HG03521 (cell line): ENCODE results near the gene C7orf57.
"Not testable (repeated sequence)": the region's sequence is repeated elsewhere in the genome, so short reads cannot be mapped to it uniquely, and the experiment has no call there.

Source experiments
- ATAC-seq: cut with Tn5 transposase; IDR thresholded peaks from one replicate; pipeline ENCODE4 v1.9.1; 2021; ENCODE audit warnings: mild to moderate bottlenecking, moderate library complexity; ENCODE audit not compliant: unreplicated experiment

Gene C7orf57

GRCh38 chr7:48035301-48035966, at the start of gene C7orf57:
Gene C7orf57, plus strand, starts transcription at chr7:48035543. Its CDS starts 766 bp downstream, at chr7:48036309.
- peak; percentile 97 for ATAC-seq

DNA sequence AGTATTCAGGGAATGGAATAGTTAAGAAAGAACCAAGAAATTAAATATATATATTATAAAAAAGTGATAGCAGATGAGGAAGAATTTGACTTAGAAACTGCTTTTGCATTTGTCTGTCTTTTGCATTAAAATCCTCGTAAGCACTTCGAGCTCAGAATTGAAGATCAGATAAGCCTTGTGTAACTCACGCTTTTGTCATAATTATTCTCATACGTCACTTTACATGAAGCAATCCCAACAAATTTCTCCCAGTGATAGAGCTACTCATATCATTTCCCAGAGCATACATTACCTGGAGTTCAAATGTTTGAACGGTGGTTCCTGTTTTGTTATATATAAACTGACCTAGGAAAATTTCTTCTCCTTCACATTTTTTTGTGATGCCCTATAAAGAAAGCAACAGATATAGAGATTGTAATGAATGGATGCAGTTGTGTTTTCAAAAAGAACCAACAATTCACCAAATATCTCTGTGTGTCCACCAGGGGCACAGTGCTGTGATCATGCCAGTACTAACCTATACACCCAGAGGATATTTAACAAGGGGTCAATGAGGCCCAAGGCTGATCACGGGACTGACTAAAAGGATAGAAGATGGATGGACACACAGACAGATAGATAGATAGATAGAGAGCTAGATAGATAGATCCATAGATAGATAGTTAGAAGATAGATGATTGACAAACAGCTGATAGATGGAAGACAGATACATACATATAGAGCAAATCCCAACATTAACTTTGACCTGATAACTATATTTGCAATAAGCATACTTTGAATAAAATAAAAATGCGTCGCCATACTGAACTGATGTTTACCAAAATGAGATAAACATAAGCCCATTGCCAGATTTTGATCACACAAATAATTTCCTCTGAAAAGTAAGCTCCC, 46.6 kb upstream of the C7orf57 start:
- ATAC-seq: no peak

GRCh38 chr7:47989607-47990400, 45.5 kb upstream of the C7orf57 start:
- not testable (repeated sequence) for ATAC-seq

DNA sequence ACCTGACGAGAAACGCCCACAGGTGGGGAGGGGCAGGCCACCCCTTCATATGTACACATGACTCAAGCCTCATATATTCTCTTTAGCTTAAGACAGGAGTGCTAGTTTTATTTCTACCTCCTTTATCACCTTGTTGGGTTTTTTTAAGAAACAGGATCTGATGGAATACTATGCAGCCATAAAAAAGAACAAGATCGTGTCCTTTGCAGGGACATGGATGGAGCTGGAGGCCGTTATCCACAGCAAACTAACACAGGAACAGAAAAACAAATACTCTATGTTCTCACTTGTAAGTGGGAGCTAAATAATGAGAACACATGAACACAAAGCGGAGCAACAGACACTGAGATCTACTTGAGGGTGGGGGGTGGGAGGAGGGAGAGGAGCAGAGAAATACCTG, 44.8 kb upstream of the C7orf57 start:
- no peak for ATAC-seq

DNA sequence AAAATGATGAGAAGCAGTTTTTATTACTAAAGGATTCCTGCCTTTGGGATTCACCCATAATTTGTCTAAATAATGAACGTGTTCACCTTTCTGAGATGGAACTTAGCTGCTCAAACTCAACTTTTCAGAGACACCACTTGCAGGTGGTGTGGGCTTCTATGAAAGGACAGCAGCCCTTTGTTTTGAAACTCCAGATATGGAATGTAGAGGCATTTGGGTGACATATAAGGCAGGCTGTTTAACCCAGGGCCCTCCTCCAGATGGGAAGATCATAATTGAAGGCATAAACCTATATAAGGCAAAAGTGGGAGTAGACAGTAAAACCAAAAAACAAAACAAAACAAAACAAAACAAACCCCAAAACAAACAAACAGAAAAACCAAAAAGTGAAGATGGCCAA, 44.1 kb upstream of the C7orf57 start:
- no peak for ATAC-seq

DNA sequence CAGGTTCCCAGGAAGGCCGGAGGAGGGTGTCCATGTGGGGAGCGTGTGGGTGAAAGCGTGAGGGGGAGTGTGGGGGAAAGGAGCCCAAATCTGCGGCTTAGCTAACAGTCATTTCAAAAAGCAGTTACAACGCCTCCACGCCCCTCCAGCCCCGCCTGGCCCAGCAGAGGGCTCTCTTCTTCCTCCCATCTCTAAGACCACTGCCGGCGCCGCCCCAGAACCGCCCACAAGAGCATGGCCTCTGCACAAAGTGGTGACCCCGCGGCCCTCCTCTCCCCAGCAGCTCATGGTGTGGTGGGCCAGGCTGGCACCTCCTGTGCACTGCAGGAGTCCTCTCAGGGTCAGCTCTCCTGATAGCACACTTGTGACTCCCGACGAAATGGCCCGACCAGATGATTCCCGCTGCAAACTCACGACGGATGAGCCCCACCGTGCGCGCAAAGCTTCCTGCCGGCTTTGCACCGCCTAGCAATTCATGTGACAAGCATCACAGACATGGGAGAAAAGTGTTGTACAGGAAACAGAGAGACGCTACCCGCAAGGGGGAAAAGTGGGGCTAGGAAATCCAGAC, 43.5 kb upstream of the C7orf57 start:
- ATAC-seq: peak; percentile 100

DNA sequence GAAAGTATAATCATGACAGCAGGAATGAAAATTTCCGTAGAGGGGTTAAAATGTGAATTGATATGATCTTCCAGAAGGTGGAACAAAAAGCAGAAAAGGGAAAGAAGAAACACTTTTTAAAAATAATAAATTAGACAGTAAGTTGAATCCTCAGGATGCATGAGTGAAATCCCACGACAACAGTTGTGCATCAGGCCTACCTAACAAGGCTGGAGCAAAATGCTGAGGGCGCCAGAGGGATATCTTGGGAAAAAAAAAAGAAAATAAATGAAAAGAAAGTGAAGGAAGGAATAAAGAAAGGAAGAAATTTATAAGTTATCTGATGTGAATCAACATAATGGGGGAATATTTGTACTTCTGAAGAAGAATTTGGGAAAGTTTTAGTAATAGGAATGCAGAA, 42.9 kb upstream of the C7orf57 start:
- no peak for ATAC-seq

DNA sequence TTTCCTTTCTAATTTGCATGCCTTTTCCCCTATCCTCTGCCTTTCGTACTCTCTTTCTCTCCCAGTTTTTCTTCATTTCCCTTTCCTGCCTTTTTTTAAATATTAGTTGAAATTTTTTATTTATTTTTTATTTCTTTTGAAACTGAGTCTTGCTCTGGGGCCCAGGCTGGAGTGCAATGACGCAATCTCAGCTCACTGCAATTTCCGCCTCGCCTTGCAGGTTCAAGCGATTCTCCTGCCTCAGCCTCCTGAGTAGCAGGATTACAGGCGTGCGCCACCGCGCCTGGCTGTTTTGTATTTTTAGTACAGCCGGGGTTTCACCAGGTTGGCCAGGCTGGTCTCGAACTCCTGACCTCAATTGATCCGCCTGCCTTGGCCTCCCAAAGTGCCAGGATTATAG, 35.9 kb upstream of the C7orf57 start:
- no peak for ATAC-seq

DNA sequence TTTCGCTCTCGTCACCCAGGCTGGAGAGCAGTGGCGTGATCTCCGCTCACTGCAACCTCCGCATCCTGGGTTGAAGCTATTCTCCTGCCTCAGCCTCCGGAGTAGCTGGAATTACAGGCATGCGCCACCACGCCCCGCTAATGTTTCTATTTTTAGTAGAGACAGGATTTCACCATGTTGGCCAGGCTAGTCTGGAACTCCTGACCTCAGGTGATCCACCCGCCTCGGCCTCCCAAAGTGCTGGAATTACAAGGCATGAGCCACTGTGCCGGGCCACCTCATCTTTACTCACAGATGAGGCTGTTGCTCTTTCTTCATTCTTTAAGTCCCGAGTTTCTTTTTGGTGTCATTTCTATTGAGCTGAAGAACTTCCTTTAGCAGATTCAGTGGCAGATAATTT, 35.2 kb upstream of the C7orf57 start:
- not testable (repeated sequence) for ATAC-seq

- ATAC-seq: no peak
These were observed 31.3 kb upstream of the C7orf57 start for GRCh38 chr7:48004032-48004431.

DNA sequence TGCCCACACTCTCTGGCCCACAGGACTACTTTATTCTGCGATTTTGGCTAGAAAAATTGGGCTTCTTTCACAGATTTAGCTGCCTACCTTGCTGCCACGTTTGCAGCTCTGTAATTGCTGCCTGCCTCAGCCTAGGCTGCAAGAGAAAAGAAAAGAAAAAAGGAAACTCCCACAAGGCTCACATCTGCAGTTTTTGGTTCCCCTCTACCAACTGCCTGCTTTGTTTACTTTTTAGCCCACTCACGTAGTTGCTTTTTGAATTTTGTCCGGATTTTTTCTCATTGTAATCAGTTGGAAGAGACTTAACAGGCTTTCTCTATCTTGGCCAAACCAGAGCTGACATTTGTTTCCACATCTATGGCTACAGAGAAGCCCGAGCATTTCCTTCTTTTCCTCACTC, 30.7 kb upstream of the C7orf57 start:
- ATAC-seq: no peak

DNA sequence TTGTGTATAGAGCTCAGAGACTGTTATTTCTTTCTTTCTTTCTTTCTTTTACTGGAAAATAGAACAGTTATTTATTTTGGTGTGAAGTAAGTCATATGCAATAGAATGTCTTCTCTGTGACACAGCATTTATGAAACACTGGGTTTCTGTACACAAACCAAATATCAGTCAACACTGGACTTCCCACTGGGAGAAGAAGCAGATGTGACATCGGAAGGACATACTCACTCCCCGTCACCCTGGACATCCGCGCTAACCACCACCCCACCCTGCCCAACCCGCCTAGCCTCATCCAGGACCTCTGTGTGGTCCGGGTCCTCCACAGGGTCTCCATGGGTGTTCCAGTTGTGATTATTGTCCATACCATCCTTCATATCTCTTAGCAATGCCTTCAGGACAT, 28.5 kb upstream of the C7orf57 start:
- no peak for ATAC-seq

GRCh38 chr7:48009257-48009656, 26.1 kb upstream of the C7orf57 start:
- ATAC-seq: no peak

GRCh38 chr7:48009954-48010353, 25.4 kb upstream of the C7orf57 start:
- ATAC-seq: no peak

DNA sequence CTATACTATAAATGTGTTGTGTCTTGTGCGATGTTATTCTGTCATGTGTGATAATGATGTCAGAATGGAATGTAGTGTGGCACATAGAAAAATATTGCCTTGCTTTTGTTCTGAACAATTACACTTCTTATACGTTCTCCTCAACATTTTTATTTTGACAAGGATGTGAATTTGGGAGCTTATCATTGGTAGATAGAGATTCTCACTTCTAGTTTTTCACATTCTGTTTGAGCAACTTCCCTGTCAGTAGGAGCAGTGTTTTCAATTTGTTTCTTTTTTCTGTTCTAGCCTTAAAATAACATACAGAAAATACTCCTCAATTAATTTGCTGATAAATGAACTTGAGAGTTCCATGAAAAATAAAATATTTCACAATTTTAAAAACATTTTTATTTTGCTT, 24.0 kb upstream of the C7orf57 start:
- ATAC-seq: no peak

DNA sequence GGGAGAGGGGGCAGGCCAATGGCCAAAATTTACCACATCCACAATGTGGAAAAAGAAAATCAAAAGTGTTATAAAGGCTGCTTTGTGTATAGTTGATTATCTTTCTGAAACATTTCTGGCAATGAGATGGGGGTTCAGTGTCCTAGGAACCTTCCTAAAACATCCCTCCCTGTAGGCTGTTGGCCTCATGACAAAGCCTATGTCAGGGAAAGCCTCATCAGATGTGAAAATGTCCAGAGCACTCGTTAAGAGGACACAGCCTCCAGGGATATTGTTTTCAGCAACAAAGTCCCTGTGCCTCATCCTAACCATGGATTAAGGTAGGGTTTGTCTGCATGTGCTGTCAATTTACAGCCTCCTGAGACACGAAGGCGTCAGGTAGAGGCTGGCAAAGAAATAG, 23.4 kb upstream of the C7orf57 start:
- ATAC-seq: no peak

DNA sequence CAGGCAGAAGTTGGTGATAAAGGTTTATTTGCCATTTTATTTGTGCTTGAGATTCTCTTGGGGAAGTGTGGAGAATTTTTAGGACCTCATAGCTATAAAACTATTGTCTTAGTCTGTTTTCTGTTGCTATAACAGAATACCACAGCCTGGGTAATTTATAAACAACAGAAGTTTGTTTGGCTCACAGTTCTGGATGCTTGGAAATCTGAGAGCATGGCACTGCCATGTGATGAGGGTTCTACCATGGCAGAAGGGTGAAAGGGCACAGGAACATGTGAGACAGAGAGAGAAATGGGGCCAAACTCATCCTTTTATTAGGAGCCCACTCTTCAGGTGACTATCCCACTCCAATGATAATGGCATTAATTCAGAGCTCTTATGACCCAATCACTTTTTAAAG, 18.7 kb upstream of the C7orf57 start:
- no peak for ATAC-seq

- no peak for ATAC-seq
These were observed 17.7 kb upstream of the C7orf57 start for GRCh38 chr7:48017674-48018073.

- no peak for ATAC-seq
These were observed 9.7 kb upstream of the C7orf57 start for GRCh38 chr7:48025624-48026023.

- no peak for ATAC-seq
These were observed 6.4 kb upstream of the C7orf57 start, which contains the start of gene SUN3 for GRCh38 chr7:48028938-48029337. Gene SUN3, minus strand, starts transcription at chr7:48029107. Its CDS starts 169 bp downstream, at chr7:48028938.

DNA sequence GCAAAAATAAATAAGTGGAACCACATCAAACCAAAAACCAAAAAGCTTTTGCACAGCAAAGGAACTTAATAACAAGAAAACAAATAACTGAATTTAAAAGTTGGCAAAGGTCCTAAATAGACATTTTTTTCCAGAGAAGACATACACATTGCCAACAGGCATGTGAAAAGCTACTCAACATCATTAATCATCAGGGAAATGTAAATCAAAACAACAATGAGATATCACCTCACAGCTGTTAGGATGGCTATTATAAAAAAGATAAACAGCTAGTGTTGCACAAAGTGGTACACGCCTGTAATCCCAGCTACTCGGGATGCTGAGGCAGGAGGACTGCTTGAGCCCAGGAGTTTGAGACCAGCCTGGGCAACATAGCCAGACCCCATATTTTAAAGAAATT, 4.2 kb upstream of the C7orf57 start:
- no peak for ATAC-seq
